Erythroblast (primary cell): Measurements from ENCODE around the gene SLC12A5.

Source experiments
- GATA1 ChIP-seq: IDR thresholded peaks from 2 replicates; pipeline ENCODE4 v1.6.1; 2011; ENCODE audit warnings: low read depth, mild to moderate bottlenecking, control low read depth, low read length, moderate library complexity
- POLR2A ChIP-seq: IDR thresholded peaks from 2 replicates; pipeline ENCODE4 v1.6.1; 2011; ENCODE audit warnings: mild to moderate bottlenecking, low read length

DNA sequence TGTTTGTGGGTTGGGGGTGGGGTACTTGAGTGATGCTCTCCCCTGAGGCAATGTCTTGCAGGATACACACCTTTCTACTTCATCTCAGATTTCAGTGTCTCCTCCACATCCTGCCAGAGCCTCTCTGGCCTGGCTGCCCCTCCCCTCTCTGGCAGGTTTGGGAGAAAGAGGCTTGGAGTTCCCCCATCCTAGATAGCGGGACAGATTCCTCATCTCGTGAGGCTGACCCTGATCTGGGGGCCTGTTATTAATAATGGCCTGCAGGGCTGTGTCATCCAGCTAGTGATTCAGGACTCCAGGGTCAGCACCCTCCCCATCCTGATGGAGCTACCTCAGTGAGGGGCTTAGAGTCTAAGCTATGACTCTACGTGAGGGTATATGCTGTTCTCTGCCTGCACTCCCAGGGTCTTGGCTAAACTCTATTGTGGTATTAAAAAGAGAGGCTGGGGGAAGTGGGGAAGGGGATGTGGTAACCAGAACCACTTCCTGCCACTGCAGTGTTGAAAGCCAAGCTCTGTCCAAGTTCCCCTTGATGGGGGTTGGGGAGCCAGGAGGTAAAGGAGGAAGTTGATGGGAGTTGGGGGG, 24.0 kb upstream of the SLC12A5 start:
- TF ChIP-seq POLR2A (no peak), GATA1 (no peak)
